GM23338 (cell line): ENCODE measurements around the gene SENP8. TPM values are rescaled to one million over a fixed set of nuclear protein-coding genes. Genes with fewer than 3 reads are reported as not detected.

ENCODE experiments used
- ATAC-seq: fragments of 200-7000 bp; cut with Tn5 transposase; 3 replicates; pipeline ENCODE4 v1.9.1; 2020
- DNase-seq: peaks from one replicate; pipeline ENCODE4 v3.0.0-alpha.2; 2015; ENCODE audit warnings: low spot score
- H2AFZ ChIP-seq: fragments of 200-600 bp; sonication (generic); 2 replicates; pipeline ENCODE4 v1.8.0; 2016; ENCODE audit warnings: antibody characterized with exemption, mild to moderate bottlenecking, moderate library complexity
- H3F3A ChIP-seq: fragments of 200-600 bp; sonication (generic); replicated peaks from 2 replicates; pipeline ENCODE4 v1.8.0; 2017; ENCODE audit warnings: antibody characterized with exemption, mixed run types, low read depth
- H3K27ac ChIP-seq: fragments of 200-600 bp; sonication (generic); 2 replicates; pipeline ENCODE4 v1.6.1; 2016; ENCODE audit warnings: low read depth
- H3K27me3 ChIP-seq: fragments of 200-600 bp; sonication (generic); 2 replicates; pipeline ENCODE4 v1.8.0; 2016; ENCODE audit warnings: mild to moderate bottlenecking, mixed run types, moderate library complexity; ENCODE audit not compliant: insufficient read depth
- H3K36me3 ChIP-seq: fragments of 200-600 bp; sonication (generic); 2 replicates; pipeline ENCODE4 v1.8.0; 2016; ENCODE audit warnings: mild to moderate bottlenecking; ENCODE audit not compliant: insufficient read depth
- H3K4me1 ChIP-seq: fragments of 200-600 bp; sonication (generic); 2 replicates; pipeline ENCODE4 v1.8.0; 2016; ENCODE audit warnings: mild to moderate bottlenecking, moderate library complexity; ENCODE audit not compliant: insufficient read depth
- H3K4me2 ChIP-seq: fragments of 200-600 bp; sonication (generic); 2 replicates; pipeline ENCODE4 v1.7.1; 2017; ENCODE audit warnings: mixed run types
- H3K4me3 ChIP-seq: fragments of 200-600 bp; sonication (generic); 2 replicates; pipeline ENCODE4 v1.6.1; 2016; ENCODE audit warnings: mixed run types
- H3K79me2 ChIP-seq: fragments of 200-600 bp; sonication (generic); replicated peaks from 2 replicates; pipeline ENCODE4 v1.8.0; 2017; ENCODE audit warnings: mild to moderate bottlenecking; ENCODE audit not compliant: insufficient read depth
- H3K9me2 ChIP-seq: fragments of 200-600 bp; sonication (generic); 2 replicates; pipeline ENCODE4 v1.8.0; 2017; ENCODE audit not compliant: insufficient read depth
- H4K20me1 ChIP-seq: fragments of 200-600 bp; sonication (generic); replicated peaks from 2 replicates; pipeline ENCODE4 v1.8.0; 2017; ENCODE audit warnings: mild to moderate bottlenecking; ENCODE audit not compliant: insufficient read depth
- H3K27ac Mint-ChIP-seq: 2 replicates; pipeline ENCODE4 v1.8.0; 2020; ENCODE audit warnings: inconsistent platforms, mild to moderate bottlenecking, moderate library complexity, mixed read lengths
- H3K27me3 Mint-ChIP-seq: 3 replicates; pipeline ENCODE4 v1.8.0; 2022; ENCODE audit warnings: low read depth, mild to moderate bottlenecking, moderate library complexity, mixed read lengths, inconsistent platforms; ENCODE audit not compliant: insufficient read depth, poor library complexity
- H3K36me3 Mint-ChIP-seq: 3 replicates; pipeline ENCODE4 v1.8.0; 2021; ENCODE audit warnings: low read depth, mild to moderate bottlenecking, inconsistent platforms, moderate library complexity, mixed read lengths
- H3K4me1 Mint-ChIP-seq: 3 replicates; pipeline ENCODE4 v1.8.0; 2020; ENCODE audit warnings: mild to moderate bottlenecking, inconsistent platforms, mixed read lengths
- H3K4me3 Mint-ChIP-seq: 3 replicates; pipeline ENCODE4 v1.8.0; 2021; ENCODE audit warnings: moderate library complexity, mild to moderate bottlenecking, inconsistent platforms, mixed read lengths
- H3K9me3 Mint-ChIP-seq: 3 replicates; pipeline ENCODE4 v1.8.0; 2020; ENCODE audit warnings: moderate library complexity, mild to moderate bottlenecking, inconsistent platforms, mixed read lengths
- CREB1 ChIP-seq: fragments of 250-450 bp; sonication (Bioruptor Pico); IDR thresholded peaks from 2 replicates; pipeline ENCODE4 v1.5.0; 2020; ENCODE audit warnings: low read depth, mild to moderate bottlenecking, moderate library complexity
- ETS1 ChIP-seq: IDR thresholded peaks from 2 replicates; pipeline ENCODE4 v1.6.1; 2016; ENCODE audit warnings: antibody characterized with exemption
- EZH2 ChIP-seq: fragments of 200-600 bp; sonication (generic); IDR thresholded peaks from one replicate; pipeline ENCODE4 v1.8.0; 2017; ENCODE audit warnings: antibody characterized with exemption, mild to moderate bottlenecking, low read depth; ENCODE audit not compliant: unreplicated experiment
- EZH2phosphoT487 ChIP-seq: fragments of 200-600 bp; sonication (generic); IDR thresholded peaks from one replicate; pipeline ENCODE4 v1.8.1; 2018; ENCODE audit warnings: antibody characterized with exemption; ENCODE audit not compliant: unreplicated experiment
- JUNB ChIP-seq: IDR thresholded peaks from one replicate; pipeline ENCODE4 v1.6.1; 2016; ENCODE audit warnings: antibody characterized with exemption; ENCODE audit not compliant: unreplicated experiment
- NANOG ChIP-seq: IDR thresholded peaks from 2 replicates; pipeline ENCODE4 v1.6.1; 2016; ENCODE audit warnings: antibody characterized with exemption, borderline replicate concordance
- STAT1 ChIP-seq: IDR thresholded peaks from one replicate; pipeline ENCODE4 v1.6.1; 2016; ENCODE audit warnings: antibody characterized with exemption; ENCODE audit not compliant: unreplicated experiment
- ZNF114 ChIP-seq: fragments of 250-450 bp; sonication (Bioruptor Pico); IDR thresholded peaks from 2 replicates; pipeline ENCODE4 v1.5.0; 2020; ENCODE audit warnings: mild to moderate bottlenecking, moderate library complexity
- ZNF331 ChIP-seq: fragments of 250-450 bp; sonication (Bioruptor Pico); IDR thresholded peaks from 2 replicates; pipeline ENCODE4 v1.5.0; 2020; ENCODE audit warnings: low read depth, mild to moderate bottlenecking, moderate library complexity
- polyA plus RNA-seq: library from polyadenylated mRNA; unstranded; fragments of >200 nt; fragmentation: Nextera tagmentation; extraction: Ambion mirVana; gene quantifications from 2 replicates; pipeline ENCODE4 v1.2.1, GENCODE V29; 2016
- total RNA-seq: library from RNA; depleted of rRNA; stranded (reverse); fragments of >200 nt; shearing (Covaris generic); gene quantifications from 2 replicates; pipeline ENCODE4 v1.2.3, GENCODE V29; 2014
- TF ChIP-seq, protein P1 (sequence below), 2 experiments: fragments of 200-600 bp in 1 of 2; sonication (generic) in 1 of 2; conservative IDR thresholded peaks; 2 replicates each; pipeline versions ENCODE4 v1.5.1 to v1.6.1; 2016 to 2017; ENCODE audit warnings: antibody characterized with exemption in 2 of 2, low read depth in 2 of 2, mild to moderate bottlenecking in 2 of 2, moderate library complexity in 1 of 2
- TF ChIP-seq, protein P2 (sequence below): fragments of 250-450 bp; sonication (Bioruptor Pico); IDR thresholded peaks from 2 replicates; pipeline ENCODE4 v1.5.0; 2020; ENCODE audit warnings: mild to moderate bottlenecking, moderate library complexity

Gene SENP8
- total and polyA plus RNA-seq, 2 experiments from 2014 or later = 3.1 to 7.7 TPM

DNA sequence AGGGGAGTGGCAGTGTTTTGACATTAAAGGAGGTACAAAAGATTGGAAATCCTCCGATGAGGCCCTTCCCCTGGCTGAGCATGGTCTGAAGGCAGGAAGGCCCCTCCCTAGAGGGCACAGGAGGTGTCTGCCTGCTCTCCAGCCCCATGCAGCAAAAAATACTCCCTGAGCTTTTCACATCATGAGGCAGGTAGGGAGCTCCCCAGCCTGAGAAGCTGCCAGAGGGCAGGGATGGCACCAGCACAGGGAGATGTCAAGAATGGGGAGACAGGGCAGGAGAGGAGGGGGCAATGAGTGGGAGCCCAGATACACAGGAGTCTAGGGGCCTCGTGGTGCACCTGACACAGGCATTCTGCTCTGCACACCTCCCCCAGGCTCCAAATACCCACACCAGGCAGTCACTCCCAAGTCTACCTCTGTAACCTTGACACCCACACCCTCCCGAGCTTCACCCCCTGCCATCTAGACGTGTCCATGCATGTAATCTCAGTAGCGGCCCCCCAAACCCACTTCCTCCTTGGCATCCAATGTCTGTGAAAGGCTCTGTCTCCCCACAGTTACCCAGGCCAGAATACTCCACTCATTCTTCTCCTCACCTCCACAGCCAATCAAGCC lies 56.5 kb downstream of the SENP8 start:
- Mint-ChIP-seq H3K27me3 (peaks cover 7% of the 10 kb centered on the region), H3K4me3 (no peak overlapping the region), H3K9me3 (no peaks in the 10 kb centered on the region; the same call in 2 of the 3 replicates), H3K27ac (no peak overlapping the region), H3K4me1 (peaks cover 21% of the 10 kb centered on the region), H3K36me3 (no peaks in the 10 kb centered on the region)
- H3F3A ChIP-seq = no peaks in the 10 kb centered on the region
- H4K20me1 ChIP-seq = no peaks in the 10 kb centered on the region
- H3K4me1 ChIP-seq = no peaks in the 10 kb centered on the region
- DNase-seq (no peak), ATAC-seq (no peak)
- H3K36me3 ChIP-seq = no peaks in the 10 kb centered on the region
- no peaks in the 10 kb centered on the region for H3K27me3 ChIP-seq
- H3K79me2 ChIP-seq = no peaks in the 10 kb centered on the region
- H3K4me3 ChIP-seq = no peak overlapping the region
- H3K9me2 ChIP-seq = no peaks in the 10 kb centered on the region
- H2AFZ ChIP-seq = no peak overlapping the region
- H3K4me2 ChIP-seq = no peak overlapping the region
- H3K27ac ChIP-seq = no peak overlapping the region
- TF ChIP-seq EZH2phosphoT487 (no peak), NANOG (no peak), CREB1 (no peak), STAT1 (no peak), ZNF114 (CRISPR knock-in tag) (no peak), ETS1 (no peak), JUNB (no peak), EZH2 (no peak), ZNF331 (CRISPR knock-in tag) (no peak)
- TF ChIP-seq, protein P1, sequence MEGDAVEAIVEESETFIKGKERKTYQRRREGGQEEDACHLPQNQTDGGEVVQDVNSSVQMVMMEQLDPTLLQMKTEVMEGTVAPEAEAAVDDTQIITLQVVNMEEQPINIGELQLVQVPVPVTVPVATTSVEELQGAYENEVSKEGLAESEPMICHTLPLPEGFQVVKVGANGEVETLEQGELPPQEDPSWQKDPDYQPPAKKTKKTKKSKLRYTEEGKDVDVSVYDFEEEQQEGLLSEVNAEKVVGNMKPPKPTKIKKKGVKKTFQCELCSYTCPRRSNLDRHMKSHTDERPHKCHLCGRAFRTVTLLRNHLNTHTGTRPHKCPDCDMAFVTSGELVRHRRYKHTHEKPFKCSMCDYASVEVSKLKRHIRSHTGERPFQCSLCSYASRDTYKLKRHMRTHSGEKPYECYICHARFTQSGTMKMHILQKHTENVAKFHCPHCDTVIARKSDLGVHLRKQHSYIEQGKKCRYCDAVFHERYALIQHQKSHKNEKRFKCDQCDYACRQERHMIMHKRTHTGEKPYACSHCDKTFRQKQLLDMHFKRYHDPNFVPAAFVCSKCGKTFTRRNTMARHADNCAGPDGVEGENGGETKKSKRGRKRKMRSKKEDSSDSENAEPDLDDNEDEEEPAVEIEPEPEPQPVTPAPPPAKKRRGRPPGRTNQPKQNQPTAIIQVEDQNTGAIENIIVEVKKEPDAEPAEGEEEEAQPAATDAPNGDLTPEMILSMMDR (conservative IDR thresholded peaks at IDR 0.05; ENCODE audit: low read depth in 2 of 2) = no peak
- TF ChIP-seq, protein P2, sequence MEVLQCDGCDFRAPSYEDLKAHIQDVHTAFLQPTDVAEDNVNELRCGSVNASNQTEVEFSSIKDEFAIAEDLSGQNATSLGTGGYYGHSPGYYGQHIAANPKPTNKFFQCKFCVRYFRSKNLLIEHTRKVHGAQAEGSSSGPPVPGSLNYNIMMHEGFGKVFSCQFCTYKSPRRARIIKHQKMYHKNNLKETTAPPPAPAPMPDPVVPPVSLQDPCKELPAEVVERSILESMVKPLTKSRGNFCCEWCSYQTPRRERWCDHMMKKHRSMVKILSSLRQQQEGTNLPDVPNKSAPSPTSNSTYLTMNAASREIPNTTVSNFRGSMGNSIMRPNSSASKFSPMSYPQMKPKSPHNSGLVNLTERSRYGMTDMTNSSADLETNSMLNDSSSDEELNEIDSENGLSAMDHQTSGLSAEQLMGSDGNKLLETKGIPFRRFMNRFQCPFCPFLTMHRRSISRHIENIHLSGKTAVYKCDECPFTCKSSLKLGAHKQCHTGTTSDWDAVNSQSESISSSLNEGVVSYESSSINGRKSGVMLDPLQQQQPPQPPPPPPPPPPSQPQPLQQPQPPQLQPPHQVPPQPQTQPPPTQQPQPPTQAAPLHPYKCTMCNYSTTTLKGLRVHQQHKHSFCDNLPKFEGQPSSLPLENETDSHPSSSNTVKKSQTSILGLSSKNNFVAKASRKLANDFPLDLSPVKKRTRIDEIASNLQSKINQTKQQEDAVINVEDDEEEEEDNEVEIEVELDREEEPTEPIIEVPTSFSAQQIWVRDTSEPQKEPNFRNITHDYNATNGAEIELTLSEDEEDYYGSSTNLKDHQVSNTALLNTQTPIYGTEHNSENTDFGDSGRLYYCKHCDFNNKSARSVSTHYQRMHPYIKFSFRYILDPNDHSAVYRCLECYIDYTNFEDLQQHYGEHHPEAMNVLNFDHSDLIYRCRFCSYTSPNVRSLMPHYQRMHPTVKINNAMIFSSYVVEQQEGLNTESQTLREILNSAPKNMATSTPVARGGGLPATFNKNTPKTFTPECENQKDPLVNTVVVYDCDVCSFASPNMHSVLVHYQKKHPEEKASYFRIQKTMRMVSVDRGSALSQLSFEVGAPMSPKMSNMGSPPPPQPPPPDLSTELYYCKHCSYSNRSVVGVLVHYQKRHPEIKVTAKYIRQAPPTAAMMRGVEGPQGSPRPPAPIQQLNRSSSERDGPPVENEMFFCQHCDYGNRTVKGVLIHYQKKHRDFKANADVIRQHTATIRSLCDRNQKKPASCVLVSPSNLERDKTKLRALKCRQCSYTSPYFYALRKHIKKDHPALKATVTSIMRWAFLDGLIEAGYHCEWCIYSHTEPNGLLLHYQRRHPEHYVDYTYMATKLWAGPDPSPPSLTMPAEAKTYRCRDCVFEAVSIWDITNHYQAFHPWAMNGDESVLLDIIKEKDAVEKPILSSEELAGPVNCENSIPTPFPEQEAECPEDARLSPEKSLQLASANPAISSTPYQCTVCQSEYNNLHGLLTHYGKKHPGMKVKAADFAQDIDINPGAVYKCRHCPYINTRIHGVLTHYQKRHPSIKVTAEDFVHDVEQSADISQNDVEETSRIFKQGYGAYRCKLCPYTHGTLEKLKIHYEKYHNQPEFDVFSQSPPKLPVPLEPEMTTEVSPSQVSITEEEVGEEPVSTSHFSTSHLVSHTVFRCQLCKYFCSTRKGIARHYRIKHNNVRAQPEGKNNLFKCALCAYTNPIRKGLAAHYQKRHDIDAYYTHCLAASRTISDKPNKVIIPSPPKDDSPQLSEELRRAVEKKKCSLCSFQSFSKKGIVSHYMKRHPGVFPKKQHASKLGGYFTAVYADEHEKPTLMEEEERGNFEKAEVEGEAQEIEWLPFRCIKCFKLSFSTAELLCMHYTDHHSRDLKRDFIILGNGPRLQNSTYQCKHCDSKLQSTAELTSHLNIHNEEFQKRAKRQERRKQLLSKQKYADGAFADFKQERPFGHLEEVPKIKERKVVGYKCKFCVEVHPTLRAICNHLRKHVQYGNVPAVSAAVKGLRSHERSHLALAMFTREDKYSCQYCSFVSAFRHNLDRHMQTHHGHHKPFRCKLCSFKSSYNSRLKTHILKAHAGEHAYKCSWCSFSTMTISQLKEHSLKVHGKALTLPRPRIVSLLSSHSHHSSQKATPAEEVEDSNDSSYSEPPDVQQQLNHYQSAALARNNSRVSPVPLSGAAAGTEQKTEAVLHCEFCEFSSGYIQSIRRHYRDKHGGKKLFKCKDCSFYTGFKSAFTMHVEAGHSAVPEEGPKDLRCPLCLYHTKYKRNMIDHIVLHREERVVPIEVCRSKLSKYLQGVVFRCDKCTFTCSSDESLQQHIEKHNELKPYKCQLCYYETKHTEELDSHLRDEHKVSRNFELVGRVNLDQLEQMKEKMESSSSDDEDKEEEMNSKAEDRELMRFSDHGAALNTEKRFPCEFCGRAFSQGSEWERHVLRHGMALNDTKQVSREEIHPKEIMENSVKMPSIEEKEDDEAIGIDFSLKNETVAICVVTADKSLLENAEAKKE (CRISPR knock-in tag) = no peak
